Measurements from ENCODE around the gene GATA3.

GATA3 gene

DNA sequence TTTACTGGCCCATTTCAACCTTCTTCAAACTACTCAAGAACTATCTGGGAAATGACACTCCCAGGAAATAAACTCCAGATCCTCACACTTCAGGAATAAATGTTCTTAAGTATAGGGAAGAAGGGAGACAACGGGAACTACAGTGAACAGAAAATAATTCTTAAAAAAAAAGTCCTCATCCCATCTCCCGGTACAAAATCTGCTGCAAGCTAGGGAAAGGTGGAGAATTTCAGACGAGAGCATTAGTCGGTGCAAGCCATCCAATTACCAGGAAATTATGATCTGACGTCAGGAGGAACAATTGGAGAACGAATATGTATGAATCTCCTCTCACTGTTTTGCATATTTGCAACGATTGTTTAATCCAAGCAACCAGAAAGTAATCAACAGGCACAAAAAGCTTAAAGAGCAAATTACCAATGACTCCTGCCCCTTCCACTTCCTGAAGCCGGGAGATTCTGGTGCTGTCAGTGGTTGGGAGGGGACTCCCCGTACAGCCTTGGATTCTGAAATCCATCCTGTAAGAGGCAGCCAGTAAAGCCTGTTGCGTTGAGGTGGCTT, 15.1 kb upstream of the GATA3 start:
- Histone ChIP-seq H3K4me3 (ENCODE audit: low read depth, low read length) (no peak overlapping the region), H3K4me1 (ENCODE audit: control insufficient read depth, insufficient read depth, low read length) (peaks cover 48% of the 10 kb centered on the region), H3K27me3 (ENCODE audit: control insufficient read depth, insufficient read depth, low read length) (peaks cover 100% of the 10 kb centered on the region), H3K9ac (ENCODE audit: low read length) (no peak overlapping the region), H3K9me3 (ENCODE audit: control insufficient read depth, insufficient read depth, low read depth, low read length) (no peaks in the 10 kb centered on the region), H3K27ac (ENCODE audit: low read depth, low read length) (no peak overlapping the region), H3K36me3 (ENCODE audit: control insufficient read depth, insufficient read depth, low read length) (no peaks in the 10 kb centered on the region)

DNA sequence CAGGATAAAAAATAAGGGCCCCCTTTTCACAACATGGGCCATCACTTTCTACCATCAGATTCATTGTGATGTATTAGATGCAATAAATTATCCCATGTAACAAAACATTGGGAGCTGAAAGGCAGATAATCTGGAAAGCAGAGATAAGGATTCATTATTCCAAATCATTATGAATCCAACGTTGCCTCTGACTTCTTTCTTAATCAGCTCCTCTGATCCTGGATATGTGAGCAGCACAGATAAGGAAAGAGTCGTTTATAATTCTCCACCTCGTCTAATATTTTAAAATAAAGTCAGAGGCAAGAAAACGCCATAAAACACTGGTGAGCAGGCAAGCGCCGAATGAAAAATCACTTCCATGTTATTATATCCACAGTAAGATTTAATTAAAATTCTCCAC, 13.8 kb upstream of the GATA3 start:
- no peaks in the 10 kb centered on the region for H3K9me3 ChIP-seq (ENCODE audit: control insufficient read depth, insufficient read depth, low read depth, low read length)
- H3K27ac ChIP-seq (ENCODE audit: low read depth, low read length) = no peak overlapping the region
- H3K27me3 ChIP-seq (ENCODE audit: control insufficient read depth, insufficient read depth, low read length) = peaks cover 100% of the 10 kb centered on the region
- no peak overlapping the region for H3K4me3 ChIP-seq (ENCODE audit: low read depth, low read length)
- peaks cover 48% of the 10 kb centered on the region for H3K4me1 ChIP-seq (ENCODE audit: control insufficient read depth, insufficient read depth, low read length)
- H3K36me3 ChIP-seq (ENCODE audit: control insufficient read depth, insufficient read depth, low read length) = no peaks in the 10 kb centered on the region
- no peak overlapping the region for H3K9ac ChIP-seq (ENCODE audit: low read length)

DNA sequence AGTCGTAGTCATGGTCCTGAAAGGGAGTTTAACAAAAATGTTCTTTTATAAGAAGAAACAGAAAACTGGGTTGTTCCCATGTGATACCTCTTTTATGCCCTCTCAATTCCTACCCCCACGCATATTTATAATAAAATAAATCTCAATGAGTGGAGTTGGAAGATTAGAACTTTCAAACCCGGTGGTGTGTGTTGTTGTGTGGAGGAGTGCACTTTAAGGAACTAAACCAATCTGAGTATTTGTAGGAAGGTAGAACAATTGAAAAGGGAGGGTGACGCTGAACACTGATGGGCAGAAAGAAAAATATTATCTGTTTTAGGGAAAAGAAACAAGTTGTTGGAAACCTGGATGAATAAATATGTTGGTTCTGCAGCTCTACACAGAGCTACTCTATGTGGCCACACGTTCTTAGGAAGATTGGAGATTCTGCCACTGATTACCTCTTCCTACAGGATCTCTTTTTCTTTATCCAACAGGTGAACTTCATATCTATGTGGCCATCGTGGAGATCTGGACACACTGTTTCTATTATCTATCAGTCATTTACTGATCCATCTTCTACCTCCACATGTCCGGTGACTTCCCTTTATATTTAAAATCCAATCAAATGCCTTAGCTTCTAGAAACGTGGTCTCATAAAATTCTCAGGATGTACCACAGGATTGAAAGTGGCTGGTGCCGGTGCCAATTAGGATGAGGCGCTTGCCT, 13.1 kb upstream of the GATA3 start:
- H3K27ac ChIP-seq (ENCODE audit: low read depth, low read length) = no peak overlapping the region
- H3K27me3 ChIP-seq (ENCODE audit: control insufficient read depth, insufficient read depth, low read length) = peaks cover 100% of the 10 kb centered on the region
- peaks cover 50% of the 10 kb centered on the region for H3K4me1 ChIP-seq (ENCODE audit: control insufficient read depth, insufficient read depth, low read length)
- H3K4me3 ChIP-seq (ENCODE audit: low read depth, low read length) = no peak overlapping the region
- H3K9me3 ChIP-seq (ENCODE audit: control insufficient read depth, insufficient read depth, low read depth, low read length) = no peaks in the 10 kb centered on the region
- no peak overlapping the region for H3K9ac ChIP-seq (ENCODE audit: low read length)
- H3K36me3 ChIP-seq (ENCODE audit: control insufficient read depth, insufficient read depth, low read length) = no peaks in the 10 kb centered on the region

DNA sequence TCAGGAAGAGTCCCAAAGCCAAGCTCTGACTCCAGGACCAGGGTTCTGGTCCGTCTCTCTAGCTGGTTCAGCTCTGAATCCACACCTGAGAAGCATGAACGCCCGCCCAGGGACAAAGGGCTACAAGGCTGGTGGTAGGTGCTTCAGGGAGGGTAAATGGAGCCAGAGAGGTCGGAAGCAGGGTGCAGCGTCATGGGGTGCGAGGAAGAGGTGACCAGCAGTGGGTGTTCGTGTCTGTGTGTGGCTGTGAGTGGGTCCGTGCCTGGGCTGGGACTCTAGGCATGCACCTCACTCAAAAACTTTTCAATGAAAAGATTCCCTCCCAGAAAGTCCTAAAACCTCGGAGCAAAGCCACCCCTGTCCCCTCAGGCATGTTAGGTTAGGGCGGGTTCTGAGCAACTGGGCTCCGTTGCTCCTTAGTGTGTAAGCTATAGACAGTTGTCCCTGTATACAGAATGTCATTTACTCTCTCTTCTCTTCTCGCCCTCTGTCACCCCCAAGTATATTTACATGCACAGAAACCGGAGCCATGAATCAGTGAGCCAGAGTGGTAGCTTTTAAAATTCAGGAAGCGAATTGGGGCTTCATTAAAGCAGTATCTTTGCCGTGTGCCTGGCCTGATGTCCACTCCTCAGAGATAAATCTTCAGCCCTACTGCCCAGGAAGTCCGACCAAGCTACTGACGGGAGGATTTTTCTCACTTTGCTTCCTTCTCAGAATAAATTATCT, 12.3 kb upstream of the GATA3 start:
- H3K36me3 ChIP-seq (ENCODE audit: control insufficient read depth, insufficient read depth, low read length) = no peaks in the 10 kb centered on the region
- peaks cover 55% of the 10 kb centered on the region for H3K4me1 ChIP-seq (ENCODE audit: control insufficient read depth, insufficient read depth, low read length)
- H3K9ac ChIP-seq (ENCODE audit: low read length) = no peak overlapping the region
- peaks cover 100% of the 10 kb centered on the region for H3K27me3 ChIP-seq (ENCODE audit: control insufficient read depth, insufficient read depth, low read length)
- H3K27ac ChIP-seq (ENCODE audit: low read depth, low read length) = no peak overlapping the region
- no peak overlapping the region for H3K4me3 ChIP-seq (ENCODE audit: low read depth, low read length)
- no peaks in the 10 kb centered on the region for H3K9me3 ChIP-seq (ENCODE audit: control insufficient read depth, insufficient read depth, low read depth, low read length)

DNA sequence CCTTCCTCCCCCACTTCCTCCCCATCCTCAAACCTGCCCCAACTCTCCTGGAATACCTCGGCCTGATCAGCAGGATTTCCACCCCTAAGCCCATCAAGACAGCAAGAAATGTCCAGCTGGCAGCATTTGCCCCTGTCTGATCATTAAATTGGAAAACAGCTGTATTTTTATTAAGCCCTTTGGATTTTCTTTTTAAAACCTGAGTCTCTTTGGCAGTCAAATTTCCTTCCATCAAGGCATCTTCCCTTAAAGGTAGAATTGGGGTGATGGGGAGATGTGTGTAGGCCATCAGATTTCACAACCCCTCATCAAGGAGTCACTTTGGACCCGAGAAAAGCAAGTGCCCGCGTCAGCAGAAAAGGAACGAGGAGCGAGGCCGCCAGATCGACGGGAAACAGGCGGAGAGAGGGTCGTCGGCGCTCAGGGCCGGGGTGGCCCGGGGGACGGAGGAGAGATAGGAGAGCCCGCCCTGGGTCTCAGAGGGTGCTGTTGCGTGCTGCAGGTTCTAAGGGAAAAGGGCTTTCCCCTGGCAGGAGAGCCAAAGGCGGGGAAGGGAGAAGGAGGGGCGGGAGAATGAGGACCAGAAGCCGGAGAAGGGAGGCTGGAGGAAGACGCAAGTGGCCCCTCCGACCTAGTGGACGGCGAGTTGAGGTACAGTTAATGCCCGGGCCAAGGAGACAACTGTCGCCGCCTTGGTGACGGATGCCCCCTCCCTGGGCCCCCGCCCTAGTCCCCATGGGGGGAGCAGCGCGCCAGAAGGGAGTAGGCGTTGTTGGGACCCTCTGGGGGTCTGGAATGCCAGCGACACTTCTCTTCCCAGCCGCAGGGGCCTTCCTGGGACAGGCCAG, 11.5 kb upstream of the GATA3 start:
- Histone ChIP-seq H3K4me3 (ENCODE audit: low read depth, low read length) (peak overlapping the region; percentile 48), H3K9ac (ENCODE audit: low read length) (no peak overlapping the region), H3K27me3 (ENCODE audit: control insufficient read depth, insufficient read depth, low read length) (peaks cover 100% of the 10 kb centered on the region)

DNA sequence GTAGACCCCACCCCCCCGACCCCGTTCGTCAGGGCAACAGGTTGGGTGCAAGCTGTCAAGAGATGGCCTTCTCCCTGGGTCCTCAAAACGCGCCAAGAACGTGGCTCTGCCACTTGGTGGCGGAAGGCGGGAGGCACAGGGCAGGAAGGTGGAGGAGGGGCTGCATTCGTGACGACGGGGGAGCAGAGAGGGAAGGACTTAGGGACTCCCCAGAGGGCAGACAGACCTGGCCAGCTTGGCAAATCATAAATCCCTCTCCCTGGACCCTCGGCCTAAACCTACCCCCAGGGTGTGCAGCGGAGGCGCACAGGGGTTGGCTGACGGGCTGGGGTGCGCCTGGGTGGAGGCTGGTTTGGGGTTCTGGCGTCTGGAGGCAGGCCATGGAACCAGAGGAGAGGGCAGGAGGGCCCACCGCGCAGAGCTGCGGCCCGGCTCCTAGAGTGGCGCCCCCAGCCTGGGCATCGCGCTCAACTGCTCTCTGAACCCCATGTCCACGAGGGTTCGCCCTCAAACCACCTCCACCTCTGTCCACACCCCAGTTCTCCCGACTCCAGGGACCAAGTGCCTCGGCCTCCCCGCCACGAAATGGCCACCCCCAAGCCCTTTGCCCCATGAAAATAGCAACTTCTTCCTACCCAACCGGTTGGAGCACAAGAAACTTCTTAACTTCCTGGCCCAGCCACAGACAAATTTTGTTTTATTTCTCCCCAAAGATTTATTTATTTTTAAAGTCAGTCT, 10.8 kb upstream of the GATA3 start:
- Histone ChIP-seq H3K9me3 (ENCODE audit: control insufficient read depth, insufficient read depth, low read depth, low read length) (no peaks in the 10 kb centered on the region), H3K27me3 (ENCODE audit: control insufficient read depth, insufficient read depth, low read length) (peaks cover 100% of the 10 kb centered on the region), H3K4me1 (ENCODE audit: control insufficient read depth, insufficient read depth, low read length) (peaks cover 66% of the 10 kb centered on the region), H3K9ac (ENCODE audit: low read length) (no peak overlapping the region), H3K27ac (ENCODE audit: low read depth, low read length) (no peak overlapping the region), H3K4me3 (ENCODE audit: low read depth, low read length) (peak overlapping the region; percentile 48), H3K36me3 (ENCODE audit: control insufficient read depth, insufficient read depth, low read length) (no peaks in the 10 kb centered on the region)

More for the DNA sequence above, 11.5 kb upstream of the GATA3 start:
- Histone ChIP-seq H3K36me3 (ENCODE audit: control insufficient read depth, insufficient read depth, low read length) (no peaks in the 10 kb centered on the region), H3K4me1 (ENCODE audit: control insufficient read depth, insufficient read depth, low read length) (peaks cover 59% of the 10 kb centered on the region), H3K27ac (ENCODE audit: low read depth, low read length) (no peak overlapping the region), H3K9me3 (ENCODE audit: control insufficient read depth, insufficient read depth, low read depth, low read length) (no peaks in the 10 kb centered on the region)

DNA sequence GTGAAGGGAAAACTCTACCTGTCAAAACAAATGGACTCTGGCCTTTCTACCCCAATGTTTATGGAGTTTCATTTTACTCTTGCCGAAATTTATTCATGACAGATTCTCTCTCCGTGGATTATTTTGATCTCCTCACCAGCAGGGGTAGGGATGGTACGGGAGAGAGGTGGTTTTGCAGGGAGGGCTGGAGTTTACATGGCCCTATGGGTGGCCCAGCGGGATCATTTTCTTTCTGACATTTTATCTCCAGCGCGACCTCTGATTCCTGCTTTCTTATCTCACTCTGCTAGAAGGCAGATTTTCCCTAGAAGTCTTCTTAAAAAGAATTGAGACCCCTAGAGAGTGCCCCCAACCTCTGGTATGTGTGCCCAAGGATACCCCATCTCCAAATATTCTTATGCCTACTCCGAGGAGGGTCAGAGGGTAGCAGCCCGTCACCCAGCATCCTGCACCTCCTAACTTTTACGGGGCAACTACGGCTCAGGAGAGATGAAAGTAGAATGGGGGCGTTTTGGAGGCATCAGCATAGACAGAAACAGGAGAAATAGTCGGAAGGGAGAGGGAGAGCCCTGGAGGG, 10.1 kb upstream of the GATA3 start:
- H3K9ac ChIP-seq (ENCODE audit: low read length) = no peak overlapping the region
- H3K27ac ChIP-seq (ENCODE audit: low read depth, low read length) = no peak overlapping the region
- H3K4me1 ChIP-seq (ENCODE audit: control insufficient read depth, insufficient read depth, low read length) = peaks cover 69% of the 10 kb centered on the region
- peaks cover 100% of the 10 kb centered on the region for H3K27me3 ChIP-seq (ENCODE audit: control insufficient read depth, insufficient read depth, low read length)
- no peaks in the 10 kb centered on the region for H3K36me3 ChIP-seq (ENCODE audit: control insufficient read depth, insufficient read depth, low read length)
- peak overlapping the region; percentile 54 for H3K4me3 ChIP-seq (ENCODE audit: low read depth, low read length)
- H3K9me3 ChIP-seq (ENCODE audit: control insufficient read depth, insufficient read depth, low read depth, low read length) = no peaks in the 10 kb centered on the region

DNA sequence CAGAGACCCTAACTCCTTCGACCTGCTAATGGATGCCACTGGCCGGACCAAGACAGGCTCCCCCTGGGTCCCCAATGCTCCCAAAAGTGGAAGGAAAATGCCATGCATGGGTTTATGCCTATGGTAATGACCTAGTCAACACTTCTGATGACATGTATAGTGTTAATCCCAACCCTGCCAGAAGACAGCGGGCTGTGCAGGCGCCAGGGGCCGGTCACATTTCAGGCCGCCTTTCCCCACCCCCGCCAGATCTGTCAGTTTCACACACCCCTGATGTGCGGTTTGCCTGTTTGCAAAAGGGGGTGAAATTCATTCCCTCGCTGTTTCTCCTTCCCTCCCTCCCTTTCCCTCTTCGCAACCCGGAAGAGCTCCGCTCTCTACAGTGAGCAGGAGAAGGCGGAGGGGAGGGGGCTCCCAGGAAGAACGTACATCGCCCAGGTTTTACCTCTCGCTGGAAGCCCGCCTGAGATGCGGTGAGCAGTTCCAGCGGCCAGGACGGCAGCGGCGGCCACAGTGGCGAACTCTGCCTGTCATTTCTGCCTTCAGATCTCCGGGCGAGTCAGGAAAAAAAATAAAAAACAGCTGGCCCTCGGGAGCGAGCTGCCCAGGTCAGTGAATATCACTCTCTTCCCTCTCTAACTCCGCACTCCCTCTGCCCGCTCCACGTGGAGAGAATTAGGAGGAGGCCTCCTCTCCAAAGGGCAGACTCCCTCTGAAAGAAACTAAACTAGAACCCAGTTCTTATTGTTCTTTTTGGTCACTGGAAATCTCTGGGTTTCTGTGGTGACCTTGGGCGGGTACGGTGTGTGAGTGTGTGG, 9.4 kb upstream of the GATA3 start:
- peak overlapping the region; percentile 54 for H3K4me3 ChIP-seq (ENCODE audit: low read depth, low read length)
- H3K9me3 ChIP-seq (ENCODE audit: control insufficient read depth, insufficient read depth, low read depth, low read length) = no peaks in the 10 kb centered on the region
- peak overlapping the region; percentile 22 for H3K9ac ChIP-seq (ENCODE audit: low read length)
- no peaks in the 10 kb centered on the region for H3K36me3 ChIP-seq (ENCODE audit: control insufficient read depth, insufficient read depth, low read length)
- H3K4me1 ChIP-seq (ENCODE audit: control insufficient read depth, insufficient read depth, low read length) = peaks cover 65% of the 10 kb centered on the region
- H3K27ac ChIP-seq (ENCODE audit: low read depth, low read length) = no peak overlapping the region
- H3K27me3 ChIP-seq (ENCODE audit: control insufficient read depth, insufficient read depth, low read length) = peaks cover 100% of the 10 kb centered on the region

DNA sequence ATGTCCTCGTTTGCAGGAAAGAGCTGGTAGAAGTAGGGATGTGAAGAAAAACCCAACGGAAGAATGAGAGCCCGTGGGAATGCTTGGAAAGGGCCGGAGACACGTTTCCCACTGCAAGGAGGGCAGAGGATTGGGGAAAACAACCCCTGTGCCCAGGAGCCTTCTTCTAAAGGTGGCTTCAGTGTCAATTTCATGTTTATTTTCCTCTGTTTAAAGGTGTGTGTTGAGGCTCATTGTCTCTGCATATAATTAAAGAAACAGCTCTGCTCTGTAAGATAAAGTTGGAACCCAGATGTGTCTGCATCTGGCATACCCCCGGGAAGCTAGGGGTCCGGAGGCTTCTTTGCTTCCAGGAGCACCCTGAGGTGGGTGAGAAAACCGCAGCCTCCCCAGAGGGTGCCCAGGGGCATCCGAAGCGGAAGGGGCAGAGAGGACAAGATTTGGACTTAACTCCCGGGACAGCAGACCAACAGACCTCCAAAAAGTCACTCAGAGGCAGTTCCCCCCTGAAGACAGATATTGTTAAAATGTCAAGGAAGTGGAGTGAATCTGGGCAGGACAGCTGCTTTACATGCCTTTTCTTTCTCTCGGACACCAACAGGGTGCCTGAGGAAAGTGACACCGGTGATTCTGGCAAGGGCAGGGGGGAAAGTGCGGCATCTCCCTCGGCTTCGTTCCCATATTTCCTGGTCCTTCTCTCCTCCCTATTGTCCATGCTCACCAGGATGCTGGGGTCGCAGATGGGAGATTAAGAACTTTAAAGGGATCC, 8.6 kb upstream of the GATA3 start:
- H3K9ac ChIP-seq (ENCODE audit: low read length) = no peak overlapping the region
- H3K4me1 ChIP-seq (ENCODE audit: control insufficient read depth, insufficient read depth, low read length) = peaks cover 65% of the 10 kb centered on the region
- peaks cover 100% of the 10 kb centered on the region for H3K27me3 ChIP-seq (ENCODE audit: control insufficient read depth, insufficient read depth, low read length)

More for the DNA sequence above, 8.6 kb upstream of the GATA3 start:
- no peak overlapping the region for H3K27ac ChIP-seq (ENCODE audit: low read depth, low read length)
- H3K9me3 ChIP-seq (ENCODE audit: control insufficient read depth, insufficient read depth, low read depth, low read length) = no peaks in the 10 kb centered on the region
- H3K36me3 ChIP-seq (ENCODE audit: control insufficient read depth, insufficient read depth, low read length) = no peaks in the 10 kb centered on the region
- H3K4me3 ChIP-seq (ENCODE audit: low read depth, low read length) = peak overlapping the region; percentile 54
